Spleen (tissue), 11 donors: ENCODE results near the gene OSBPL1A. TPM values are rescaled to one million over a fixed set of nuclear protein-coding genes. Genes with fewer than 3 reads are reported as not detected.

Experiments used
- DNase-seq: peaks from one replicate; pipeline ENCODE4 v3.0.0-alpha.2; 2020
- H3K27ac ChIP-seq, 8 donors: fragments of 200-600 bp; sonication (generic) in 7 of 8; 1 replicate in 4 of 8; 2 replicates in 4 of 8; pipeline versions ENCODE4 v1.5.0 to v1.8.0; 2016 to 2021; ENCODE audit warnings: inconsistent platforms in 4 of 8, mild to moderate bottlenecking in 4 of 8, moderate library complexity in 1 of 8
- H3K27me3 ChIP-seq, 7 donors: fragments of 200-600 bp; sonication (generic) in 6 of 7; replicated peaks in 1 of 7; 1 replicate in 4 of 7; 2 replicates in 3 of 7; pipeline versions ENCODE4 v1.5.0 to v1.8.0; 2016 to 2021; ENCODE audit warnings: inconsistent platforms in 3 of 7, mild to moderate bottlenecking in 1 of 7
- H3K36me3 ChIP-seq, 6 donors: fragments of 200-600 bp; sonication (generic) in 5 of 6; 1 replicate in 4 of 6; 2 replicates in 2 of 6; pipeline versions ENCODE4 v1.5.0 to v1.8.0; 2016 to 2021; ENCODE audit warnings: inconsistent platforms in 2 of 6
- H3K4me1 ChIP-seq, 6 donors: fragments of 200-600 bp; sonication (generic) in 5 of 6; 1 replicate in 3 of 6; 2 replicates in 3 of 6; pipeline versions ENCODE4 v1.5.0 to v1.8.0; 2016 to 2021; ENCODE audit warnings: inconsistent platforms in 3 of 6
- H3K4me3 ChIP-seq, 8 donors: fragments of 200-600 bp; sonication (generic) in 7 of 8; 1 replicate in 4 of 8; 2 replicates in 4 of 8; pipeline versions ENCODE4 v1.5.0 to v1.8.0; 2016 to 2021; ENCODE audit warnings: inconsistent platforms in 4 of 8, mild to moderate bottlenecking in 4 of 8, moderate library complexity in 2 of 8
- H3K9me3 ChIP-seq, 8 donors: fragments of 200-600 bp; sonication (generic) in 7 of 8; 1 replicate in 4 of 8; 2 replicates in 4 of 8; pipeline versions ENCODE4 v1.5.0 to v1.8.0; 2016 to 2021; ENCODE audit warnings: inconsistent platforms in 4 of 8
- CTCF ChIP-seq, 11 experiments: fragments of 200-600 bp in 7 of 11; fragments of 450-650 bp in 4 of 11; sonication (generic) in 4 of 11; IDR thresholded peaks in 8 of 11; conservative IDR thresholded peaks in 3 of 11; 1 replicate in 7 of 11; 2 replicates in 4 of 11; pipeline versions ENCODE4 v1.4.0 to v1.8.0; 2016 to 2021; ENCODE audit warnings: antibody characterized with exemption in 11 of 11, inconsistent platforms in 4 of 11, mild to moderate bottlenecking in 1 of 11
- POLR2A ChIP-seq, 3 donors: fragments of 450-650 bp; IDR thresholded peaks; one replicate each; pipeline ENCODE4 v1.5.1; 2017; ENCODE audit warnings: antibody characterized with exemption in 3 of 3, mild to moderate bottlenecking in 1 of 3
- POLR2AphosphoS5 ChIP-seq, 3 donors: sonication (generic); formaldehyde crosslinking; IDR thresholded peaks; one replicate each; pipeline ENCODE4 v1.5.1; 2017; ENCODE audit warnings: antibody characterized with exemption in 3 of 3
- WGBS, 5 donors: extraction: QIAGEN DNeasy Blood & Tissue Kit in 3 of 5; methylation state at CpG; one replicate each; pipeline versions ENCODE4 v1.1.5 to v1.1.7; 2013 to 2018; 5-methylcytosine and 5-hydroxymethylcytosine counted together
- intact Hi-C: fragments of 100-400 bp; cut with DNase I; formaldehyde crosslinking; loops from one replicate; pipeline ENCODE4 v1.15.0; 2023; ENCODE audit warnings: low total_unique reads
- polyA plus RNA-seq, 3 donors: library from polyadenylated mRNA; stranded (reverse); fragments of 200-250 nt; gene quantifications; one replicate each; pipeline ENCODE4 v1.2.1, GENCODE V29; 2013
- total RNA-seq, 7 donors: library from RNA; depleted of rRNA in 3 of 7; stranded (reverse); fragments of >200 nt in 3 of 7; fragmentation: NEBNext Ultra II Directional in 4 of 7; extraction: Animal tissue kit (Norgen Biotek cat#: 25700) in 4 of 7; gene quantifications; one replicate each; pipeline versions ENCODE4 v1.1.0 to v1.2.1, GENCODE V29; 2016 to 2021
- donor health status: healthy with polysubstance abuse.
- donor health status: DM: no; HTN: no; CAD: no; lungs with moderate emphysema.
- donor health status: DM: no; HTN: no; CAD: no.
- donor health status: Bipolar disorder and iron deficiency.
- donor health status: healthy.
- donor health status: DM: no; HTN: no; CAD: no.
- donor health status: DM: yes; HTN: yes; CAD: no.

The OSBPL1A gene
- total and polyA plus RNA-seq, 10 donors, result 3.8 to 29.6 (median 22.1) TPM

DNA sequence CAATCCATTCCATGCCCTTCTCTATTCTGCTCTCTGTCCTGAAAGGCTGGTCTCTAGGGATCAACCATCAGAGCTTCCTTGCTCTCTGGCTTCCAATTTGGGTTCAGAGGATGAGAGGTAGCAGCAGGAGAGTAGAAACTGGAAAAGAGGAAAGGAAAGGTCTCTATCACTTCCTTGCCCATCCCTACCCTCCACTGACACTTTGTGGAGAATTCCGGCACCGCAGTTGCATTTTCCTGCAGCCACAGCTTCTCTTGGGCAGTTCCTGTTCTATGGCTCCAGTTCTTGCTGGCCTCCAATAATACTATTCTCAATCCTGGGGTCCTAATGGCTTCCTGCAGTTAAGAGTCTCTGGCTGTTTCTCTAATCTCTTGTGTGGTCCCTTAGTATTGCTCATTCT lies 15.5 kb upstream of the OSBPL1A start:
- intact Hi-C loops, result no loop called here
- TF ChIP-seq CTCF (IDR thresholded peaks at IDR 0.05 in 8 of 11, conservative IDR thresholded peaks at IDR 0.05 in 3 of 11) (no peak), POLR2AphosphoS5 (IDR thresholded peaks at IDR 0.05) (no peak), POLR2A (IDR thresholded peaks at IDR 0.05) (no peak)

DNA sequence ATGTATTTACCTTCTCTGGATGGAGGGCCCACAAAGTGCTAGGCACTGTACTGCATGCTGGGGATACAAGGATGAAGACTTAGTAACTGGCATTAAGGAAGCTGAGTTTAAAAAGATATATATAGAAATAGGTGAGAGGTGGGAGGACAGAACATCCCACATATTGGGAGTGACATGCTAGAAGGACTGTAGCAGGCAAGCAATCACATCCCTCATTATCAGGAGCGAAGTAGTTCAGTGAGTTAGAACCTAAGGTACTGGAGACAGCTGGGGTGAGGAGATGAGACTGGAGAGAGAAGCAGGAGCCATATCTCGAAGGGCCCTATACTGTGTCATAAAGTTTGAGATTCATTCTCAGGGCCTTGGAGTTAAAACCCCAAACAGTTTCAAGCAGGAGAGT lies 10.9 kb upstream of the OSBPL1A start:
- intact Hi-C loops, result no loop called here
- WGBS, 5 donors, result 73 to 88% (median 84%) methylated on average over 2 of the region's 2 CpGs
- DNase-seq, result no peak
- Histone ChIP-seq H3K4me1 (no peaks in the 10 kb centered on the region), H3K4me3 (no peak overlapping the region), H3K27me3 (peaks cover 0 to 30% (median 0%) of the 10 kb centered on the region in 7 donors), H3K36me3 (no peaks in the 10 kb centered on the region), H3K27ac (no peak overlapping the region), H3K9me3 (no peaks in the 10 kb centered on the region)
- TF ChIP-seq POLR2A (IDR thresholded peaks at IDR 0.05), result no peak
- no peak for TF ChIP-seq CTCF (IDR thresholded peaks at IDR 0.05 in 8 of 11, conservative IDR thresholded peaks at IDR 0.05 in 3 of 11)
- TF ChIP-seq POLR2AphosphoS5 (IDR thresholded peaks at IDR 0.05), result no peak

More for the DNA sequence above, 15.5 kb upstream of the OSBPL1A start:
- H3K4me1 ChIP-seq, result no peaks in the 10 kb centered on the region
- no peaks in the 10 kb centered on the region for H3K36me3 ChIP-seq
- DNase-seq, result no peak
- peaks cover 0 to 33% (median 0%) of the 10 kb centered on the region in 7 donors for H3K27me3 ChIP-seq
- WGBS, 5 donors, result 71 to 86% (median 78%) methylated on average over 2 of the region's 2 CpGs
- no peak overlapping the region for H3K27ac ChIP-seq
- H3K9me3 ChIP-seq, result no peaks in the 10 kb centered on the region
- H3K4me3 ChIP-seq, result no peak overlapping the region

- no peaks in the 10 kb centered on the region for H3K36me3 ChIP-seq
- H3K9me3 ChIP-seq, result no peaks in the 10 kb centered on the region
- peaks cover 0 to 24% (median 0%) of the 10 kb centered on the region in 7 donors for H3K27me3 ChIP-seq
- TF ChIP-seq POLR2A (IDR thresholded peaks at IDR 0.05) (no peak), CTCF (IDR thresholded peaks at IDR 0.05 in 8 of 11, conservative IDR thresholded peaks at IDR 0.05 in 3 of 11) (no peak), POLR2AphosphoS5 (IDR thresholded peaks at IDR 0.05) (no peak)
- intact Hi-C loops, result no loop called here
- no peak overlapping the region for H3K27ac ChIP-seq
- 78 to 89% (median 85%) methylated on average over 3 of the region's 3 CpGs for WGBS, 5 donors
- H3K4me1 ChIP-seq, result no peaks in the 10 kb centered on the region
- no peak for DNase-seq
- H3K4me3 ChIP-seq, result no peak overlapping the region
These were observed 7.0 kb upstream of the OSBPL1A start for GRCh38 chr18:24404591-24404990.

DNA sequence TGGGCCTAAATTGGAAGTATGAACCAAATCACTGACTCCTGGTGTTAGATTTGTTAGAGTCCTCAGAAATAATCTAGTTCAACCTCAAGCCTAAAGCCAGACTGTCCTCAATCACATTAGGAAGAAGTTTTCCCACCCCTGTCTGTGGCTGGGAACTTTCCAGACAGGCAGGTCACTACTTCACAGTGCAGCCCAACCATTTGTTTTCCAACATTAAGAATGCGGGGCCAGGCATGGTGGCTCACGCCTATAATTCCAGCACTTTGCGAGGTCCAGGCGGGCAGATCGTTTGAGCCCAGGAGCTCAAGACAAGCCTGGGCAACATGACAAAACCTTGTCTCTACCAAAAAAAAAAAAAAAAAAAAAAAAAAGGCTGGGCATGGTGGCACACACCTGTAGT lies 5.5 kb upstream of the OSBPL1A start:
- Histone ChIP-seq H3K4me3 (no peak overlapping the region), H3K36me3 (no peaks in the 10 kb centered on the region), H3K4me1 (peaks cover 4 to 9% (median 6%) of the 10 kb centered on the region in 6 donors), H3K27me3 (peaks cover 0 to 11% (median 0%) of the 10 kb centered on the region in 7 donors), H3K9me3 (no peaks in the 10 kb centered on the region), H3K27ac (no peak overlapping the region)
- no peak for DNase-seq
- intact Hi-C loops, result no loop called here
- TF ChIP-seq POLR2AphosphoS5 (IDR thresholded peaks at IDR 0.05), result no peak
- TF ChIP-seq CTCF (IDR thresholded peaks at IDR 0.05 in 8 of 11, conservative IDR thresholded peaks at IDR 0.05 in 3 of 11), result no peak
- TF ChIP-seq POLR2A (IDR thresholded peaks at IDR 0.05), result no peak
- WGBS, 5 donors, result 91 to 96% (median 91%) methylated on average over 5 of the region's 5 CpGs
